Right atrium auricular region (tissue), 2 donors: ENCODE data around the gene PNPLA2. TPM values are rescaled to one million over a fixed set of nuclear protein-coding genes. Genes with fewer than 3 reads are reported as not detected.

Experiments
- DNase-seq: peaks from one replicate; pipeline ENCODE4 v3.0.0-alpha.2; 2019; ENCODE audit warnings: low spot score
- H3K27ac ChIP-seq, 2 donors: fragments of 200-600 bp; sonication (generic); 1 replicate in 1 of 2; 2 replicates in 1 of 2; pipeline ENCODE4 v1.5.1; 2016 to 2019
- H3K27me3 ChIP-seq, 2 donors: fragments of 200-600 bp; sonication (generic); one replicate each; pipeline versions ENCODE4 v1.5.1 to v1.6.0; 2017 to 2019
- H3K36me3 ChIP-seq: fragments of 200-600 bp; sonication (generic); one replicate; pipeline ENCODE4 v1.5.1; 2016
- H3K4me1 ChIP-seq, 2 donors: fragments of 200-600 bp; sonication (generic); one replicate each; pipeline versions ENCODE4 v1.5.1 to v1.6.0; 2017 to 2019
- H3K4me3 ChIP-seq, 2 donors: fragments of 200-600 bp; sonication (generic); 1 replicate in 1 of 2; 2 replicates in 1 of 2; pipeline ENCODE4 v1.5.1; 2017 to 2019; ENCODE audit warnings: mild to moderate bottlenecking in 1 of 2, moderate library complexity in 1 of 2
- H3K9me3 ChIP-seq, 2 donors: fragments of 200-600 bp; sonication (generic); one replicate each; pipeline ENCODE4 v1.5.1; 2019
- CTCF ChIP-seq, 2 donors: fragments of 200-600 bp; sonication (generic); IDR thresholded peaks; one replicate each; pipeline ENCODE4 v1.5.1; 2019; ENCODE audit warnings: antibody characterized with exemption in 2 of 2
- total RNA-seq, 2 donors: library from RNA; depleted of rRNA; stranded (reverse); fragments of >200 nt; gene quantifications; one replicate each; pipeline ENCODE4 v1.1.0, GENCODE V29; 2016

Gene PNPLA2
- total RNA-seq, 2 donors from 2014 or later: 94.4 to 123 TPM

GRCh38 chr11:799641-800316 lies 18.9 kb upstream of the PNPLA2 start:
- H3K4me3 ChIP-seq: no peak overlapping the region
- no peak overlapping the region for H3K27ac ChIP-seq
- H3K36me3 ChIP-seq: no peaks in the 10 kb centered on the region
- H3K4me1 ChIP-seq: peaks cover 0 to 48% of the 10 kb centered on the region in 2 donors
- H3K27me3 ChIP-seq: no peaks in the 10 kb centered on the region
- no peaks in the 10 kb centered on the region for H3K9me3 ChIP-seq
- no peak for DNase-seq
- TF ChIP-seq CTCF (IDR thresholded peaks at IDR 0.05): no peak

- Histone ChIP-seq H3K4me3 (no peak overlapping the region), H3K4me1 (peaks cover 0 to 47% of the 10 kb centered on the region in 2 donors), H3K27ac (no peak overlapping the region), H3K27me3 (no peaks in the 10 kb centered on the region), H3K36me3 (no peaks in the 10 kb centered on the region), H3K9me3 (no peaks in the 10 kb centered on the region)
- DNase-seq: no peak
- TF ChIP-seq CTCF (IDR thresholded peaks at IDR 0.05): no peak
These were observed 18.2 kb upstream of the PNPLA2 start for GRCh38 chr11:800473-800872.

- H3K4me3 ChIP-seq: no peak overlapping the region
- H3K27ac ChIP-seq: no peak overlapping the region
- no peaks in the 10 kb centered on the region for H3K9me3 ChIP-seq
- DNase-seq: no peak
- no peaks in the 10 kb centered on the region for H3K36me3 ChIP-seq
- TF ChIP-seq CTCF (IDR thresholded peaks at IDR 0.05): no peak
- H3K4me1 ChIP-seq: peaks cover 0 to 43% of the 10 kb centered on the region in 2 donors
- no peaks in the 10 kb centered on the region for H3K27me3 ChIP-seq
These were observed 17.5 kb upstream of the PNPLA2 start for GRCh38 chr11:801097-801780.

GRCh38 chr11:802018-802617 lies 16.6 kb upstream of the PNPLA2 start:
- no peaks in the 10 kb centered on the region for H3K27me3 ChIP-seq
- DNase-seq: no peak
- no peaks in the 10 kb centered on the region for H3K9me3 ChIP-seq
- no peak overlapping the region for H3K4me3 ChIP-seq
- no peaks in the 10 kb centered on the region for H3K36me3 ChIP-seq
- H3K4me1 ChIP-seq: peaks cover 0 to 35% of the 10 kb centered on the region in 2 donors
- no peak overlapping the region for H3K27ac ChIP-seq
- TF ChIP-seq CTCF (IDR thresholded peaks at IDR 0.05): no peak

- H3K4me1 ChIP-seq: peaks cover 0 to 33% of the 10 kb centered on the region in 2 donors
- no peaks in the 10 kb centered on the region for H3K27me3 ChIP-seq
- H3K9me3 ChIP-seq: no peaks in the 10 kb centered on the region
- no peak for DNase-seq
- no peak overlapping the region for H3K27ac ChIP-seq
- no peak overlapping the region for H3K4me3 ChIP-seq
- no peaks in the 10 kb centered on the region for H3K36me3 ChIP-seq
- TF ChIP-seq CTCF (IDR thresholded peaks at IDR 0.05): no peak
These were observed 15.8 kb upstream of the PNPLA2 start for GRCh38 chr11:802693-803466.
